HG03103 (cell line): ENCODE data around the gene TNF.
"Not testable (repeated sequence)": the region's sequence is repeated elsewhere in the genome, so short reads cannot be mapped to it uniquely, and the experiment has no call there.

Source experiments
- ATAC-seq: cut with Tn5 transposase; IDR thresholded peaks from one replicate; pipeline ENCODE4 v1.9.1; 2021; ENCODE audit warnings: low read depth; ENCODE audit not compliant: unreplicated experiment

The TNF gene

DNA sequence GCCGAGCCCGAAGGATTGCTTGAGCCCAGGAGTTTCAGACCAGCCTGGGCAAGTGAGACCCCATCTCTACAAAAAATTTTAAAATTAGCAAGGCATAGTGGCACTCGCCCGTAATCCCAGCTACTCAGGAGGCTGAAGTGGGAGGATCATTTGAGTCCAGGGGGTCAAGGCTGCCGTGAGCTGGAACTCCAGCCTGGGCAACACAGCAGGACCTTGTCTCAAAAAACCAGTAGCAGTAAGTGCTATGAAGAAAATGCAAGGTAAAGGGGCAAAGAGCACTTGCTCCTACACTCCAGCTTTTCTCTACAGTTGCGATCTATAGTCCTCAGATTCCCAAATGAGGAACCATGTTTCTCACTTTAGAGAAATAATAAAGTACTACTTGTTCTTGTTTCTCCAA lies 31.7 kb upstream of the TNF start:
- ATAC-seq, result no peak

DNA sequence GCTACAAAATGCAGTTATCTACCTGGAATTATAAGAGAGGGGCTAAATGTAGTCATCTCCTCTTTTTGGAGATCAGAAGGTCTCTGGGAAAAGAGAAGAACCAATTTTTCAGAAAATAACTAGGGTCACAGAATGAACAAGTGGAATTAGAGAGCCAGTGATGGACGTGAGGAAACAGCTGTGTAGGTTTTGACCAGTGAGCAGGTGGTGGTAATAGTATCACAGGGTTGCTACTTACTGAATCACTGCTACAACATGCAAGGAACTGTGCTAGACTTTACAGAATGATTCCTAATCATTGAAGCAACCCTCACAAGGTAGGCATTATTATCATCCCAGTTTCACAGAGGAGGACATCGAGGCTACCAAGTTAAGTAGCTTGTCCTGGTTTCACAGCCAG lies 30.7 kb upstream of the TNF start:
- no peak for ATAC-seq

DNA sequence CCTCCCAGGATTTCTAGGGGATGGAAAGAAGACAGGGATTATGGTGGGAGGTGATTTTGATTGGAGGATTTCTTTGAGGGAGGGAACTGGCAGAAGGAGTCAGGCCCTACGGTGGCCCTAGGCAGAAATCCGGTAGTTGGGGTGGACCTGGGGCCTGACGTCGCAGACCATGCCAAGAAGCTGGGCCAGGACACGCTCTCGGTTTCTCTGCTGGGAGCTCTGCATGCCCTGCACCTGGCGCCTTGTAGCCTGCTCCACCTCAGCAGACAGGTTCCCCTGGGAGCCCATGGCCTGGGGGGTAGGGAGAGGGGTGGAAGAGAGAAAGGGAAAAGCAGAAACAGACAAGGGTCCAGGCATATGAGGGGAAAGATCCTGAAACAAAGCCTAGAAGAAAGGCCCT lies 30.1 kb upstream of the TNF start:
- no peak for ATAC-seq

DNA sequence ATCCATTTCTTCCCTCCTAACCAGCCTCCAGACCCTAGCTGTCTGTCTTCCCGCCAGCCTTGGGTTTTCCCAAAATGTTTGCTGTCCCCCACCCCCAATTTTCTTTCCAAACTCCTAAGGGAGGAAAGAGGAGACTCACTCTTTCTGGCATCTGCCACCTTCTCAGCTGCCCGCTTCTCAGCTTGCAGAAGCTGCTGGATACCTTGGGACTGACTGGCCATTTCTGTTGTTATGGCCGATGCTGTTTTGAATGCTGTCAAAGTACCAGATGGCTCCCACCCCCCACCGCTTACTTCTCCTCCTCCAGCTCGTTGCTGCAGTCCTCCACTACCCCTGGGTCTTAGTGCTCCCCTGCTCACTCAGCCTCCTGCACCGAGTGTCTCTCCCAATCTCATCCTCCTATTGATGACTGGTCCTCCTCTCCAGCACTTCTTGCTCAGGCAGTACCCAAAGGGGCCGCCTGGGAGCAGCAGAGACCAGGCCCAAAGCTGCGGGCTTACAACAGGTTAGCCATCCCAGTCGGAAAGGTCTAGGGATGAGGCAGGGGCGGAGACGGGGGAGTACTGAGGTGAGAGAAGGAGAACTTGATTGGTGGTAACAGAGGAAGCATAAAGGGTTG lies 28.9 kb upstream of the TNF start, which contains the start of gene ATP6V1G2:
ATP6V1G2 (minus strand) TSS at position 270 of the 619 bp plus-strand sequence; CDS start at position 221, 49 bp downstream.
- ATAC-seq, result peak; percentile 44

DNA sequence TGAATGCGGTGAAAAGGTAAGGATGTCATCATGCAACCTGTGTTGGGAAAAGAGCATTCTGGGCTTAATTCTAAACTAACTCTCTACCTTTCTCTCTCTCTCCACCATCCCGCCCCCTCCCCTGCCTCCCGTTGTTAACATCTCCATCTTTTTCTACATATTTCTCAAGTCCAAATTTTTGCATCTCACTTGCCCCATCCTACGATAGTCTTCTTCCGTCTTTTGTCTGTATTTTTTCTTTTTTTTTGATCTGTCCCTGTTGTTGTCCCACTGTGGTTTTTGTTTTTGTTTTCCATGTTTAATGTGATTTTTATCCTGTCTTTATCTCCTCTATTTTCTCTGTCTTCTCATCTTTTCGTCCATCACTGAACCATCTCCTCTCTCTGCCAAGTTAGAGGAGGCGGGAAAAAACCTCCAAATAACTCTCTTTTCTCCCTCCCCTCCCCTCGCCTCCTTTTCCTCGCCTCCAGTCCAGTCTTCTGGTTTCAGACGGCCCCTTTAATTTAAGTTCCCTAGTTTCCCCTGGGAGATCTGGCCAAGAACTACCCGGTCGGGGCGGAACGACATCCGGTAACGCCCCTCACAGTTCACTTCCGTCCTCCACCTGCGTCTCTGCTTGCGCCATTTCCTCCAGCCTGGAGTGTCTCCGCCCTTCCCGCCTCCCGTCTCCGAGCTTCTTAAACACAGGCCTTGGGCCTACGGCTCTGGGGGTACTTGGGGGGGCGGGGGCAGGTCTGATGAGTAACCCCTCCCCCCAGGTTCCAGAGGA lies 28.2 kb upstream of the TNF start, which contains the start of gene NFKBIL1:
NFKBIL1 (plus strand) TSS at position 651 of the 769 bp plus-strand sequence; CDS start at position 738, 87 bp downstream.
- ATAC-seq, result peak; percentile 59

DNA sequence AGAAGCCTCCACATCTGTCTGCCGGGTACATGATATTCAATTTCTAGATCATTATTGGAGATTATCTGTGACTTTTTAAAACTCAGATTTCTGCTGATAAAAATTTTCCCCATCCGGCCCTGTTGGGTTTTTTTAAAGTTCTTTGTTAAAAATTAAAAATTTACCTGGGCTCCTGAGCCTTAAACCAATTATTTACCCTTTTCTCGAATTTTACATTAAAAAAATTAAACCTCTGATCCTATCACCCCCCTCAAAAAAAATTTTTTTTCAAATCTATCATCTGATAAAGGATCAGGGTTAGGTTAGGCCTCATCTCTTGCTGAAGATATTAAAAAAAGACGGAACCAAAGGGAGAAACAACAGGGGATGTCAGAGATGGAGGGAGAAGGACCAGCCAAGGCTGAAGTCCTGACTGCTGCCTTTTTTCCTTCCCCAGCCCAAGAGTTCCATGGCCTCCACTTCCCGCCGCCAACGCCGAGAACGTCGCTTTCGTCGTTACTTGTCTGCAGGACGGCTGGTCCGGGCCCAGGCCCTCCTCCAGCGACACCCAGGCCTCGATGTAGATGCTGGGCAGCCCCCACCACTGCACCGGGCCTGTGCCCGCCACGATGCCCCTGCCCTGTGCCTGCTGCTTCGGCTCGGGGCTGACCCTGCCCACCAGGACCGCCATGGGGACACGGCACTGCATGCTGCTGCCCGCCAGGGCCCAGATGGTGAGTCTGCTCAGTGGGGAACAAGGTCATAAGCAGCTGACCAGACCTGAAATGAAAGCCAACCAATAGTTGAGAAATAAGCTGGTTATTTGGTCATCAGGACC lies 27.4 kb upstream of the TNF start:
- ATAC-seq, result no peak

DNA sequence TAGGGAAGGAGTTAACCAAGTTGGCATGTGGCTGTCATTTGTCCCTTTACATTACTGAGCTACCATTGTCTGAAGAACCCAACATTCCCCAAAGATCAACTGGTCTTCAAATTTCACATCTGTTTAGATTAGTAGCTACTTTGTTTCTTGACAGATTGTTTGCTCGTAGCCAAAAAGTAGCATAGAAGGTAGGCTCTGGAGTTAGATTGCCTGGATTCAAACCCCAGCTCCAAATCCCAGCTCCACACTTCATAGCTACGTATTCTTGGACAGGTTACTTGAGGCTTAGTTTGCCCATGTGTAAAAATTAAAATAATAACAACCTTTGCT lies 26.9 kb upstream of the TNF start:
- no peak for ATAC-seq

DNA sequence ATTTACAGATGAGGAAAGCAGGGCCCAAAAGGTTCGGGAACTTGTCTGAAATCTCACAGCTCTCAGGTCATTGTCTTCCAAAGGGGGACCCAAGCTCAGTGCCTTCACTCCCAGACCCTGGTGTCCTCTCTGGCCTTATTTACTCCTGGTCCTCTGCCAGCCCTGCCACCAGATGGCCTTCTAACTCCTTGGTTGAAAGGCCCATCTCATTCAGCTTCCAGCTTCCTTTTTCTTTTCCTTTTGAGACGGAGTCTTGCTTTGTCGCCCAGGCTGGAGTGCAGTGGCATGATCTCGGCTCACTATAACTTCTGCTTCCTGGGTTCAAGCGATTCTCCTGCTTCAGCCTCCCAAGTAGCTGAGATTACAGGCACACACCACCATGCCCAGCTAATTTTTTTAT lies 24.0 kb upstream of the TNF start:
- ATAC-seq, result not testable (repeated sequence)

DNA sequence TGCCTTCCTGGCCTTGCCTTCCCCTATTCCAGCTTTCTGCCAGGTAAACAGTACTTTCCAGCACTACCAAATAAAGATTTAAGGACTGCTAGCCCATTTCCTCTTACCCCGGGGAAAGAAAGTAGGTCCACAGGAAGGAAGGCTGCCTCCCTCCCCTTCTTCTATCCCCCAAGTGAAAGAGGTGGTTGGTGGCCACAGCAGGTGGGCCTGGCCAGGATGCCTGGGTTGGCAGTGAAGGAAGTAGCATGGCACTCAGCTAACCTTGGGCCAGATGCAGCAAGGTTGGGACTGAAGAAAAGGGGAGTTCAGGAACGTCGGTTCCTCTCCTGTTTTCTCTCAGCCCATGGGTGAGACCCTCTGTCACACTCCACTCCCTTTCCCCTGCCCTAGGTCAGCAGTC lies 19.1 kb upstream of the TNF start:
- no peak for ATAC-seq

DNA sequence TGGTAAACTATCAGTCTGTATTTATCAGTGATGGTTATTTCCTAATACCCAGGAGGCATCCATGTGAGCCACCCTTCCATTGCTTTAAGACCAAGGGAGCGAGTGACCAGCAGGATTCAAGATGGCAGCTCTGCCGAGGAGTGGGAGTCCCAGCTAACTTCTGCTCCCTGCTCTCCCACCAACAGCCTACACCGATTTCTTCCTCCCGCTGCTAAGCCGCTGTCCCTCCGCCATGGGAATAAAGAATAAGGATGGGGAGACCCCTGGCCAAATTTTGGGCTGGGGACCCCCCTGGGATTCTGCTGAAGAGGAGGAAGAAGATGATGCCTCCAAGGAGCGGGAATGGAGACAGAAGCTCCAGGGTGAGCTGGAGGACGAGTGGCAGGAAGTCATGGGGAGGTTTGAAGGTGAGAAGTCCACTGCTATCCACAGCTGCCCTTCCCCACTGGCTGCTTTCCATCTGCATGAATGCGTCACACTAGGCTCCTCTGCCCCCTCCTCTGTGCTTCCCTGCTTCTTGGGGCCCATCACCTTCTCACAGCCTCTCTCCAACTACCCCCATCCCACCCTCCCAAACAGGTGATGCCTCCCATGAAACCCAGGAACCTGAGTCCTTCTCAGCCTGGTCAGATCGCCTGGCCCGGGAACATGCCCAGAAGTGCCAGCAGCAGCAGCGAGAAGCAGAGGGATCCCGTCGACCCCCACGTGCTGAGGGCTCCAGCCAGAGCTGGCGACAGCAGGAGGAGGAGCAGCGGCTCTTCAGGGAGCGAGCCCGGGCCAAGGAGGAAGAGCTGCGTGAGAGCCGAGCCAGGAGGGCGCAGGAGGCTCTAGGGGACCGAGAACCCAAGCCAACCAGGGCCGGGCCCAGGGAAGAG lies 17.7 kb upstream of the TNF start:
- no peak for ATAC-seq

DNA sequence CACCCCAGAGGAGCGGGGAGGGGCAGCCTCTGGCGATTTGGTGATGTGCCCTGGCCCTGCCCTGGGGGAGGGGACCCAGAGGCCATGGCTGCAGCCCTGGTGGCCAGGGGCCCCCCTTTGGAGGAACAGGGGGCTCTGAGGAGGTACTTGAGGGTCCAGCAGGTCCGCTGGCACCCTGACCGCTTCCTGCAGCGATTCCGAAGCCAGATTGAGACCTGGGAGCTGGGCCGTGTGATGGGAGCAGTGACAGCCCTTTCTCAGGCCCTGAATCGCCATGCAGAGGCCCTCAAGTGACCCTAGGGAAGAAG lies 17.1 kb upstream of the TNF start:
- ATAC-seq, result no peak

DNA sequence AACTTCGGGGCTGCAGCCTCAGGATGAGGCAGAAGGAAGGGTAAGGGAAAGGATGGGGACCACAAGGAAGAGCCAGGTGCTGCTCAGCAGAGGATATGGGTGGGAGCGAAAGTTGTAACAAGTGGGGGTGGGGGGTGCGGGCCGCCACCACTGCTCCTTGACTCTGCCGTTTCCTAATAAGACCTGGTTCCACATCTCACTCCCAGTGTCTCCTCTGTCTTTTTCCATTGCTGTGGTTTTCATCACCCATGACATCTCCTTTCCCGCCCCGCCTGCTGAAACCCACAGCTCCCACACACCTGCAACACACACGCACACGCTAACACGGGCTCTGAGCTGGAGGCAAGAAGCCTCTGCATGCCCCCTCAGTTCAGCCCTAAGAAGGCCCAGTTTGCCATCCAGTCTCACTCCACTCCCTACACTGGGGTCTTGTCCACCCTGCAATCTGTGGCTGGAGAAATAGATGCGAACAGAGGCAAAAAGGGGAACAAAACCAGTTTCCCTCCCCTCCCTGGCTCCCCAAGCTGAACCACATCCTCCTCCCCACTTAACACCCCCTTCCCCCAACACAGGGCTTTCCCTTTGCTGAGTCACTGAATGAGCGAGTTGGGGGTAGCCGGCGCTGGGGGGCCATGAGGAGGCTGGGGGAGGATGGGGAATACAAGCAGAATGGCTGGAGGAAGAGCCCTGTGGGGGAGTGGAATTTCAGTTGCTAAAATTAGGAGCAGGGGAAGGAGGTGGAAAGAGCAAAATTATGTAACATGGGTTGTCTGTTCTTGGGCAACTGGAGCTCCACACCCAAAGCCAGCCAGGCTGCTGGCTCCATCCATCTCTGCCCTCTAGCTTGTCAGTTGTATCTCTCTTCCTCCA lies 16.5 kb upstream of the TNF start:
- no peak for ATAC-seq

DNA sequence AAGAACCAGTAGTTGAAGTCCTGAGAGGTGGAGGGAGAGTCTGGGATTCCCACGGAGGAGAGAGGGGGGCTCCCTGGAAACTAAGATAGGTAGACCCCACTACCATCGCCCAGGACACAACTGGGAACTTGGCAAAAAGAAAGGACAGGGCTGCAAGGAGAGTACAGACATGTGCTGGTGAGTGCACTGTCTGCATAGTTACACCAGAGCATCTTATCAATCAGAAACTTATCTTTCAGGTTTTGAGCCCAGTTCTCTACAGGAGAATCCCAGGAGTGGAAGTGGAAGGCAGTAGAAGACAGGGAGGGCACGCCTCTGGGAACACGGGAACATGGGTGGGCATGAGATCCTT lies 15.8 kb upstream of the TNF start:
- no peak for ATAC-seq

DNA sequence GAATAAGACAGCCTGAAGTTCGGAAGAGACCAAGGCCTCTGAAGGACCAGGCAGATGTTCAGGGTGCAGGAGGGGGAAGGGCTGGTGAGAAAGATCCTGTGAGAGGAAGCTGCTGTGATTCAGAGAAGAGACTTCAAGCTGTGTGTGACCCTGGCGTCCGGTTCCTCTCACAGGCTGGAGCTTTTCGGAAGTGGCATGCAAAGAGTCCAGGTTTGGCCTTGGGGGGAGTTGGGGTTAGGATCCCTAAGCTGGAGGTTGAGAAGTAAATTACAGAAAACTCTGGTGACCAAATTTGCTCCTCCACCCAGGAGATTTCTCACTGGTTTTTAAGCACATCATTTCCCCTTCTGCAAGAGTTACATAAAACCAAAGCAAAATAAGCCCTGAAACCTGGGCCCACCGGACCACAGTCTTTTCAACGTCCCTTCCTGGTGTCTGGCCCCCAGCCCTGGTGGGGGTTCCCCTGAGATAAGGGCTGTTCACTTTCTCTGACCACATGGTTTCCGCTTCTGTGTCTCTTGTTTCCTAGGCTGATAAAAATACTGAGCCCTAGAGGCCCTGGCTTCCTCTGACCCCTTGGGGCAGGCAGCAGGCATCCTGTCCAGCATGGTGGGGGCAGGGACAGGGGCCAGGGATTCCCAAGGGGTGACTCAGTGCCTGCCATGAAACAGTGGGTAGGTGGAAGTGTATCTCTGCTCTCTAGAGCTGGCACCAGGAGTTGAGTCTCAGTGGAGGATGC lies 15.2 kb upstream of the TNF start:
- peak; percentile 54 for ATAC-seq

DNA sequence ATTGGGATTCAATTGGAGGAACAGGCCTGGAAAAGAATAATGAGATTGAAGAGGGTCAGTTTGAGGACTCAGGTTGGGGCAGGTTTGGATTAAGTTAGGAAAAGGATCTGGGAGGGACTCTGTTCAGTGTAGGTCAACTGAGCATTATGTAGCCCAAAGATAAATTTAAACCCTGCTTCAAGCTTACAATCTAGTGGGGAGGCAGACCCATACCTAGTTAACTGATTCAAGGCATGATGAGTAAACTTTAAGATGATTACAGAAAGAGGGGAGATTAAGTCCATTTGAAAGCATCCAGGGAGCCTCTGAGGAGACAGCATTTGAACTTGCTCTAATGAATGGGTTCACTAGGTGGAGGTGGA lies 14.7 kb upstream of the TNF start:
- ATAC-seq, result no peak

DNA sequence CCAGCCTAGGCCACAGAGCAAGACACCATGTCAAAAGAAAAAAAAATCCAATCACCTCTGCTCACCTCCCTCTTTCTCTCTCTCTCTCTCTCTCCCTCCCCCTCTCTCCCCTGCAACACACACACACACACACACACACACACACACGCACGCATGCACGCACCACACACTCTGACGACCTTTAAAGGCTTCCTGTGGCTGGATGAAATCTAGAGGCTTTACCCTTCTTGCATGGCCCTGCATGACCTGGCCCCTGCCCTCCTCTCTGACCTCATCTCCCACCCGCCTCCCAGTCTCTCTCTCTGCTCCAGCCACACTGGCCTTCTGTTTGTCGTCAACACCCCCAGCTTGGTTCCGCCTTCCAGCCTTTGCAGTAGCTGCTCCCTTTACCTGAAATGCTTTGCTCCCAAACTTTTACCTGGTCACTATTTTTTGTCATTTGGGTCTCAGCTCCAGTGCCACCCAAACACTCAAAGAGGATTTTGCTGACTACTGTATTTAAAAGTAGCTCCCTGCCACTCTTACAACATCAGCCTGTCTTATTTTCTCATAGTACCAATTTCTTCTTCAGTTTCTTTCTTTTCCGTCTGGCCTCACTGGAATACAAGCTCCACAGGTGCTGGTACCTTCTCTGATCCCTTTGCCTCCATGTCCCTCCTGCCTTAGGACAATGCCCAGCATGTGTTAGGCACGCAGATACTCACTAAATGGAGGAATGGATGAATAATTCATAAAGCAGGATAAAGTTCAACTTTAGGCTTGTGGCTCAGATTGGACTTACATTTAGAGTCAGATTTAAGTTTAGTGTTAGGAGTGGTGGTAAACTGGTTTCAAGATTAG lies 7.6 kb upstream of the TNF start:
- no peak for ATAC-seq

DNA sequence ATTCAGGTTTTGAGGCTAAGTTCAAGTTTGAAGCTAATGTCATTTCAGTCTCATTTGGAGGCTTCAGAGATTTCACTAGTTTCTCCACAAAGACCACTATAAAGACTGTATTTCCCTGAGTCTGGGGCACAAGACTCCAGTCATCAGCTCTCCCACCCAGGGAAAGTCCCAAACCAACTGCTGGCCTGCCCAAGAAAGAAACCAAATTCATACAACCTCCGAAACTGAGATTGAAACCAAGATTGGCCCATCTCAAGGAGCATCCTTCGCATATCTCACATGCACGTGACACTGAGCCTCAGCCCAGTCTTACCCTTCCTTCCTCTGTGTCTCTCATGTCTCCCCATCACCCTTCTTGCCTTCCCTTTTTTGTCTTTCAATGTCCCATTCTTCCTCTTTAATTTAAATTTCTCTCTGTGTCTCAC lies 6.8 kb upstream of the TNF start:
- ATAC-seq, result peak; percentile 65

DNA sequence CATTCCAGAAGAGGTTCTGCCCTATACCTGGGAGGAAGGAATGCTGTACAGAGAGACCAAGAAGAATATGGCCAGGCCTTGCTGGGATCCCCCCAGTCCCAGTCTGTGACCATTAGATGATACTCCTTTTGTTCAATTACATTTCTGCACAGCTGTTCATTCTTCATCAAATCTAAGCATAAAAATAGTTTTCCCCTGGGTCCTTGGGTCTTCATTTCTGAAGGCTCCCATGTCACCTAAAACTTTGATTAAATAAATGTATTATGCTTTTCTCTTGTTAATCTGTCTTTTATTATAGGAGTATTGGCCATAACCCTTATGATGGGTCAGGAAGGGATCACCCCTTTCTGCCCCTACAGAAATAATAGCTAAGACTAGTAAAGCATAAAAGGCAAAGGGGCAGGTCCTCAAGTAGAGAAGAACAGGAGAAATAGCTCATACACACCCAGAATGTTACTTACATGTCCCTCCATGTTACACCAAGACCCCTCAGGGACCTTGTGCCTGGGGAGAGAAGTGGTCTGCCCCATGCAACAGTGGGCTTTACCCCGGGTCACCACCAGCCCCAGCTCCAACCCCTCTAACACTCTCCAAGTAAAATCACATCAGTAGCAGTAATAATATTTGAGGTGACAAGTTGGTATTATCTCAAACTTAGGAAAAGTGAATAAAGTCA lies 5.4 kb upstream of the TNF start:
- no peak for ATAC-seq
